Stimulated activated CD4-positive, alpha-beta T cell treated with anti-CD3 and anti-CD28 coated beads, Interleukin-2, amount 100 ng/mL, for 24 hours (primary cell): ENCODE measurements around the gene CRACDL.
"Not testable (repeated sequence)": the region's sequence is repeated elsewhere in the genome, so short reads cannot be mapped to it uniquely, and the experiment has no call there.

ENCODE experiments used
- DNase-seq, 2 donors: peaks; one replicate each; pipeline ENCODE4 v3.0.0-alpha.2; 2020

CRACDL gene

DNA sequence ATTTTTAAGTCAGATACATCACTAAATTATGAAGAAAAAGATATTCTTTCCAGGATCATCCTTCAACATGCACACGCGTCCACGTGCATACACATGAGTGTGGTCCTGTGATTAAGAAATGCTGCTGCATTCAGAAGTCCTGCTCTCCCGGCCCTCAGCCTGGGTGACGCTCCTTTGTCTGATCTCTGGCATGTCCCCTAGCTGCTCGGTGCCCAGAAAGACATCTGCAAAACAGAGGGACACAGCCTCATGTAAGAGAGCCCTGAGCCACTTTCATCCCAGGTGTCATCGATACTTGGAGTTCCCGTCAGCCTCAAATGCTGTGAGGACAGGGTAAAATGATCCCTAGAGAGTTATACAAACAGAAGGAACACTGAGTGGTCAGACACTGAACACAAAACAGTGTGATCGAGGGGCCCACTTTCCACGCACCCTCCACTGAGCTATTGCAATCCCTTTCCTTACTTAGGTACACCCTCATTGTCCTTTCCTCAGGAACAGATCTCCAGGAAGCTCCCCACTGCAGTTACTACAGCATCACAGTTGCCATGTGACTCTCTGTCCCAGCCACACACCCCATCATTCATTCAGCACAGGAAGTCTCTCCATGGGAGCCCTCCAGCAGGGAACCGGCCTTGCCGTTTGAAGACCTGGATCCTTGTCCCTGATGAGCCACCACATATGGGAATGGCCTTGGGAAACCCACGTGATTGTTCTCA, 32.1 kb downstream of the CRACDL start:
- no peak for DNase-seq

DNA sequence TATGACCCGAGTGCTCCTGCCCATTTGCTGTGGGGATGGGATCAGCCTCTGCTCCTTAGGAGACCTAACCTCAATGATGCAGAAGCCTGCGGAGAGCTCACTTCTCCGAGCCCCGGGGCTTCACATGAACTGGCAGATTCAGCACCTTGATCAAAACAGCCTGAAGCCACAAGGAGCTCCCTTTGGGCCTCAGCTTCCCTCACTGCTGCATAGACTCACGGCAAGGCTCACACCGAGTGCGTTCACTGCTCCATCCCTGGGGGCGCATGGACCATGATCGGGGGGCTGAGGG, 33.0 kb downstream of the CRACDL start:
- DNase-seq: no peak

DNA sequence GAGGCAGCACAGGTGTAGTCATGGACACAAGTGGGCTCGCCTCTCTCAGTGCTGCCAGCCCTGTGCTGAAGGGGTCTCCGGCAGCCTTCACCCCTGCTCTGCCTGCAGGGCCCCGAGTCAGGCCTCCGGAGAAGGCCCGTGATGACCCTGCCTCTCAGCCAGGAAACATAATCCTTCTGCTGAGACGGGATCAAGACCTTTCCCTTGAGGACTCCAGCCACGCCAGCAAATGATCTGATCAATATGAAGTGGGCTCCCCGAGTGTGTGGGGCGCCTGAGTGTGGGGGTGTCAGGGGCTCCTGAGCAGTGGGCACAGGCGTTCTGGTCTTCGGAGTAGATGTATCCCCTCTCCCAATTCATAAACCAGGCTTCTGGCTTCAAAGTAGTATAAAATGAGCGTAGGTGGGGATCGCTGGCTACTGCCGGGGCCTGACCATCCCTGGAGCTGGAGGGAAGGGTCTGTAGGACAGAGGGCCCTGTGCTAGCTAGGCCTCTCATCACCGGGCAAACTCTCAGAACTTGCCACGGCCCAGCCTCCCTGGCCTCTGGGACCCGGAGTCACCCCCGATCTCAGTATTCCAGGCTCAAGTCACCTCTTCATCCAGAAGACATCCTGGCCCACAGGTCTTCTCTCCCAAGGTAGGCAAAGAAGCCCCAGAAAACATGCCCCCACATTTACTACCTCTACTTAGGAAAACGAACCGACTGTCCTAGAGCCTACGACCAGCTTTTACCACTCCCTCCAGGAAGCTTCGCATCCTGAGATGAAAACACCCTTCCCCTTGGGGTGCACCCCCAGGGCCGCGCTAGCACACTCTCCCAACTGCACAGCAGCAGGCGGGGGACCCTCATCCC, 33.6 kb downstream of the CRACDL start:
- DNase-seq: no peak

DNA sequence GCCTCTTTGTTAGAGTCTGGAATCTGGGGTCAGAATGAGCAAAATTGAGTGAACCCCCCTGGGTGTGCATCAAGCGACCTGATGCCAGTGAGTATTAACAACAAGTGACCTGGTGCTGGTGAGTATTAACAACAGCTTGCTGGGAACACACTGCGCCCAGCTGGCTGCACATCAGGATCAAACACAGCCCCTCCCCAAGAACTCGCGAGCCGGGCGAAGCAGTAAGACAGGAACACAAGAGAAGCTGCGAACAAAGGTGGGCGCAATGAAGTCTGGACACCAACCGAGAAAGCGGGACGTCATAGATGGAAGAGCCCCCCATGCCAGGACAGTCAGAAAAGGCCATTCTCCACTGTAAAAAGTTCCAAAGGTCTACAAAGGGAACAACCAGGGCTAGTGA, 34.3 kb downstream of the CRACDL start:
- peak in 1 of 2 donors; percentile 4 for DNase-seq

DNA sequence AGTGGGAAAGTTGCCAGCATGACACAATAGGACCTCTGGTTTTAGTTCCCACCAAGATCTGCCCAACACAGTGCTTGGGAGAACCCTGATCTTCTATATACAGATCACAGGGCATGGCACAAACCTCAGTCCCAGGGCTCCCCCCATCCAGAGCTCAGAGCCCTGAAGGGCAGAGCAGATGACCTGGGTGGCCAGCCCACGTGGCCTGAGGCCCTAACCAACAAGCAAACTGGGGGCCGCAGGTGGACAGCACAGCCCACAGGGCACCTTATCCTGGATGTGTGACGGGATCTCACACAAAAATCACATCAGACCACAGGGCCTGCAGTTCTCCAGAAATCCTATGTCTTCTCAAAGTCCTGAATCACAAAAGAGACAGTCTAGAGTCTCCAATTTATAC, 34.7 kb downstream of the CRACDL start:
- peak in 1 of 2 donors; percentile 16 for DNase-seq

DNA sequence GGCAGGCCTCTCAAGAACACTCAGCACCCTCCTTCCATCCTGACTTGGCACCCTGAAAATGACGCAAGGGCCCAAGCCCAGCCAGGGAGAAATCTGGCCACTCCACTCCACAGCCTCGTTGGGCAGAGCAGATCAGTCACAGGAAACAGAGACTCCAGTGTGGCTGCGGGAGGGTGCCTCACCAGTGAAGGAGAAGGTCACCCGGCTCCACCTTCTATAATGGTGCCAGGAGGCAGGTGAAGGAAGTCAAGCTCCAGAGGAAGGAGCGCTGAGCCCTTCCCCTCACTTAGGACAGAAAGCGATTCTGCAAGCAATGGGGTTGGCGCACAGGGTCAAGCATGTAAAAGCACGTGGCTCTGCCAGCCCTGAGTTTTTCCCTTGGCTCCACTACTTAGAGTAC, 35.3 kb downstream of the CRACDL start:
- no peak for DNase-seq

DNA sequence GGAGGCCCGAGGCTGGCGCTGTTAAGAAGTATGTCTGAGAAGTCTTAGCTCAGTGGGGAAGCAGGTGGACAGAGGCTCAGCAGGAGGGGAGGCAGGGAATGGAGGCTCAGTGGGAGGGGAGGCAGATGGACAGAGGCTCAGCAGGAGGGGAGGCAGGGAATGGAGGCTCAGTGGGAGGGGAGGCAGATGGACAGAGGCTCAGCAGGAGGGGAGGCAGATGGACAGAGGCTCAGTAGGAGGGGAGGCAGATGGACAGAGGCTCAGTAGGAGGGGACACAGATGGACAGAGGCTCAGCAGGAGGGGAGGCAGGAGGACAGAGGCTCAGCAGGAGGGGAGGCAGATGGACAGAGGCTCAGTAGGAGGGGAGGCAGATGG, 36.3 kb downstream of the CRACDL start:
- DNase-seq: not testable (repeated sequence)

DNA sequence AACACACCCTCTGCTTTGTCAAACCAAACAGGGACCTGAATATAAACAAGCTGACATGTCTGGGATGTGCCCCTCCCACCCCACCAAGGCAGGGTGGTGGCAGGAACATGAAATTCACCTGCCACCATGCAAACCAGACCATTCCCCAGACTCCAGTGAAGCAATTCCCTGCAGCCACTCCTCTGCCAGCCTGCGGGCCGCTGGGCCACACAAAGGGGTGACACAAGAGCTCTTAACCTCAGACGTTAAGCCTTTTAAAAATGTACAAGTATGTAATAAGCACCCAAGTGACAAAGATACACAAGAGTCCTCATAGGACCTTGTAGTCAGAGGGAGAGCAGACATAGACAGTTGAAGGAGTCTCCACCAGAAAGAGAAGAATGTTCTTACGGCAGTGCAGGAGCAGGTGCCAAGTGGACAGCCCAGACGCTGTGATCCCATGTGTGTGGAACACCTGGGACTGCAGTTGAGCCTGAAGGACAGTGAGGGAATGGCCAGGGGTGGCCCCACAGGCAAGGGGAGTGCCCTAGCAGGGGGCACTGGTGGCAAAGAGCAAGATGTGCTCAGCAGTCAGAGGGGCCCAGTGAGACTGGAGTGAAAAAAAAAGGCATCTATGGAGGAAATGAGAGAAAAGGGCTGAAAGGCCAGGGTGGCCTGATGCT, 36.9 kb downstream of the CRACDL start:
- peak in 1 of 2 donors; percentile 8 for DNase-seq

DNA sequence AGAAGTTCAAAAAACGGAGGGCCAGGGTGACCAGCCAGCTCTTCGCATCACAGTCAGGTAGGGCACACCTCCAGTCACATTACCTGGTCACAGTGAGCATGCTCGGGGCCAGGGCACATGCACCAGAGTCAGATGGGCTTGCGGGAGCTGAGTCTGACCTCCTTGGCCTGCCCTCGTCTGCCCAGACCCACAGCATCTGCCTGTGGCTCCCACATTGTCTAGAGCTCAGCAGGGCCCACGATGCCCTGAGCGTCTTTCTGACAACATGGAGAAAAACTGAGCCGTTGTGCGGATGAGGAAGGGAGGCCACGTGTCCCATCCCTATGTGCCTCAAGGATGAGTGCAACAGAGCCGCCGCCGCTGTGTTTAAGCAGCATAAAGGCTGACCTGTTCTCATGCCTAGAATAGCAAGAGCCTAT, 37.6 kb downstream of the CRACDL start:
- DNase-seq: peak in 1 of 2 donors; percentile 8

DNA sequence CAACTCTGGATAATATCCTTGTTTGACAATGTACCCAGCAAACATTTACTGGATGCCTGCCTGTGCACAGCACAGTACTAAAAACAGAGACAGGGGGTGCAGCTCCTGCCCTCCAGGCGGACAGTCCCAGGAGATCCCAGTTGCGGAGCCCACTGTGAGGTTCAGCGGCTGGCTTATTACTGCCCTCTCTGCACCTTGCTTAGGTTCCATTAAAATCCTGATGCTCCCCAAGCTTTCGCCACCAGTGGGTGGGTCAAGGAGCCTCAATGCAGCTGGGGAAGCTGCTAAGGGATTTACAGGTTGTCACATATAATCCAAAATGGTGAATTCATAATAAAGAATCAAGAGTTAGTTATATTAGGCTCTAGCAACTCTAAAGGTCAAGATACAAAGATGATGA, 38.3 kb downstream of the CRACDL start:
- DNase-seq: peak in 1 of 2 donors; percentile 2

DNA sequence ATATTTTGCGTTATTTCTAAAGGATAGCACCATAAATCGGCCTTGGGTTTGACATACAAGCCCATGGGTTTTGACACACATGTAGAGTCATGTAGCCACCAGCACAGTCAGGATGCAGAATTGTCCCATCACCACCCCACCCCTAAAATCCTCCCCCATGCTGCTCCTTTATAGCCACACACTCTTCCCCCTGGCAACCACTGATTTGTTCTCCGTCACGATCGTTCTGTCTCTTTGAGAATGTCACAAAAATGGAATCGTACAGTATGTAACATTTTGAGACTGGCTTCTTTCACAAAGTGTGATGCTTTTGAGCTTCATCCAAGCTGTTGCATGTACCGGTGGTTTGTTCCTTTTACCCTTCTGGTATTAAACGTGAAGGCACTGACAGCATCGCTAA, 39.1 kb downstream of the CRACDL start:
- DNase-seq: no peak

DNA sequence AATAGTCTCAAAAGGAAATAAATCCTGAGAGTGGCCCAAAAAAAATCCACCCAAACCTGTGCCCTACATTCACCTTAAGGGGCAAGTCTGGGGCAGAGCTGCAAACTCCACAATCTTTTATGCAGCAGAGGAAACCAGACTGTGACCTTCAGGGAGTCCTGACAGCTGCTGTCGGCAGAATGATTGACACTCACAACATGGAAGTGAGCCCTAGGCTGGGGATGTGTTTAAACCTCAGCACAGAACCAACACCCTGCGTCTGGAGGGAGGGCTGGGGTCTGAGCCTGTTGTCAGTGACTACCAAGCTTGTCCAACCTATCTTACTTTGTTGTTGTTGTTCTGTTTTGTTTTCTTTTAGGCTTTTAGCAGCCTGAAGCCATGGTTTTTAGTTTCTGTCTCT, 39.6 kb downstream of the CRACDL start:
- no peak for DNase-seq

DNA sequence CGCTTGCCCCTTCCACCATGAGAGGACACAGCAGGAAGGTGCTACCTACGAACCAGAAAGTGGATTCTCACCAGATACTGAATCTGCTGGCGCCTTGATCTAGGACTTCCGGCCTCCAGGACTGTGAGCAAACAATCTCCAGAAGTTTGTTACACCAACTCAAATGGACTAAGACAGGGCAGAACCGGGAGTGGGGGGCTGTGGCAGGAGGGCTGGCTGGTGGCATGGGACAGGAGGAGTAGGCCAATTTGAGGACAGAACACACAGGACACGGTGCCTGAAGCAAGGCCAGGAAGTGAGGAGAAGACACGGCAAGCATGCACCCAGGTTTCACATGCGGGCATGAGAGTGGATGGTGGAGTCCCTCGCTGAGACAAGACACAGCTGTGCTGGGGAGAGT, 40.1 kb downstream of the CRACDL start:
- DNase-seq: no peak

DNA sequence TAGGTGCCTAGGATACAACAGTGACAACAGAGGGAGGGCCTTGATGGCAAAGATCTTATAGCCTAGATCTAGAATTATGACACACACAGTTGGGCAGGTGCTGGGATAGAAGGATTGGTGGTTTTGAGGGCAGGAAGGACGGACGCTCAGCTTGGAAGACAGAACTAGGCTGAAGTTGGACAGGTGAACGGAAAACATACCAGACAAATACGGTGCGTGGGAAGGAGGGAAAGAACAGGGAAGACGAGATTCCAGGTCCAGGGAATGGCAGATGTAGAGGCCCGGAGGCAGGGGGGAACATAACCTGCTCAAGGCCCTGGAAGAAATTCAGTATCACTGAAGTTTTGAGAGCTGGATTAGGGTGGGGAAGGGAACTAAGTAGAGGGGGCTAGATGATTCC, 40.8 kb downstream of the CRACDL start:
- DNase-seq: no peak

DNA sequence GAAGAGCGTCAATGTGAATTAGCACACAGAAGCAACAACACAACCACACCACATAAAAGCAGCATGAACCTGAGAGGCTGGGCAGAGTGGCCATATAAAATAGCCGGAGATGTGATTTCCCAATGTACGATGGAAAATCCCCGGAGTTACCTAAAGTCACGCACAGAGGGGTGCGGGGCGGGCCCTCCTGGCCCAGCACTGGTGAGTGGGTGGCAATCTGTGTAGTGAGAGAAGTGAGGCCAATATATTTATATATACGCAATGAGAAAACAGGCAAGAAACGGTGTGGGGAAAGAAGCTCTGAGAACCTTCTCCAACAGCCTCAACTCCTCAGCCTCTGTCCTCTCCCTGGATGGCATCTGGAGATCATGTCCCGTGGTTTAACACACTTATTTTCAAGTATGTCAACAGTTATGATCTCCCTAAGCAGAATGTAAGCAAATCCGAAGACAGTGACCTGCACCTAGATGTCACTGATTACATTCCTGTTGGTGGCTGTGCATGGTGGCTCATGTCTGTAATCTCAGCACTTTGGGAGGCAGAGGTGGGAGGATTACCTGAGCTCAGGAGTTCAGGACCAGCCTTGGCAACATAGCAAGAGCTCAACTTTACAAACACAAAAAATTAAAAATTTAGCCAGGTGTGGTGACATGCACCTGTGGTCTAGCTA, 41.6 kb downstream of the CRACDL start:
- no peak for DNase-seq

DNA sequence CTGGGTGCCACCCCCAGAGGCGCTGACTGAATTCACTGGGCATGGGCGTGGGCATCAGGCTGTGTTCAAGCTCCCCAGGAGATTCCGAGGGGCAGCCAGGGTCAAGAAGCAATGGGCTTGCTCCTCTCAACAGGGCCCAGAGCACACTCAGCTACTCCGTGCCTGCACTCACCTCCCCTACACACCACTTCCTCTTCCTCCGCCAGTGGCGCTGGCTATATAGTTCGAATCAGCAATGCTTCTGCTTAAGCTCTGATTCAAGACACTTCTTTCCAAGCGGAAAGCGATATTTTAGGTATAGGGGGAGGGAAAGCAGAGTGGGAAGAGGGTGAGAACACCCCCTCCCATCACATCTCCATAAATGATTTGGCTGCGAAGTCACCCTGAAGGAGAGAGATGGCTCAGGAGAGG, 42.1 kb downstream of the CRACDL start:
- DNase-seq: no peak

DNA sequence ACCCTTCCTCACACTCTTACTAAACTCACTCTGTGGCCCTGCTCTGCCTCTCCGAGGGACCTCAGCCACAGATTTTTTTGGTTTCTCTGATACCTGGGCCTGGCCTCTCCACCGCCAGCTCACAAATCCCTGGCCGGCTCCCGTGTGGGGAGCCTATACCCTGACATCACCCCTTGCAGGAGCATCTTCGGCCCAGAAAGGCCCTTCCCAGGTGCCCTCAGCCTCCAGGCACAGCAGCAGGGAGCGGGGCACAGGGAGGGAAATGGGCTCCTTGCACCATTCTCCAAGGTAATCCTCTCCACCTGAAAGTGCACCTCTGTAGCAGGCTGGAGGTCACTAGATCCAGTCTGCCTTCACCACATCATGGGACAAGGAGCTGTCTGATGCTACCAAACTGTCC, 43.2 kb downstream of the CRACDL start:
- DNase-seq: no peak

DNA sequence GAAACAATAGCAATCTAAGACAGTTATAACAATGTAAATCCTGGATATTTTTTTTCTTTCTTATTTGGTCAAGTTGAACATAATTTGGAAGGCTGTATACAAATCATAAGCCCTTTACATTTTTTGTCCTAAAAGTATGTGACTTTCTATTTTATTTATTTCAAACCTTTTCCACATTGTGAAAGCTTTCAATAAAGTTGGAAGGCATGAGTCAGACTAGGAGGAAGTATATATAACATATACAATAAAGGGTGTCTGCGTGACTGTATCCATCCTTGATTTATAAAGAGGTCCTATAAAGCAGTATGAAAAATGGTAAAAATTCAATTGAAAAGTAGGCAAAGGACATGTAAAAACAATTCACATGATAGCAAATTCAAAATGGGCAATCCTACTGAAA, 44.4 kb downstream of the CRACDL start:
- DNase-seq: no peak

DNA sequence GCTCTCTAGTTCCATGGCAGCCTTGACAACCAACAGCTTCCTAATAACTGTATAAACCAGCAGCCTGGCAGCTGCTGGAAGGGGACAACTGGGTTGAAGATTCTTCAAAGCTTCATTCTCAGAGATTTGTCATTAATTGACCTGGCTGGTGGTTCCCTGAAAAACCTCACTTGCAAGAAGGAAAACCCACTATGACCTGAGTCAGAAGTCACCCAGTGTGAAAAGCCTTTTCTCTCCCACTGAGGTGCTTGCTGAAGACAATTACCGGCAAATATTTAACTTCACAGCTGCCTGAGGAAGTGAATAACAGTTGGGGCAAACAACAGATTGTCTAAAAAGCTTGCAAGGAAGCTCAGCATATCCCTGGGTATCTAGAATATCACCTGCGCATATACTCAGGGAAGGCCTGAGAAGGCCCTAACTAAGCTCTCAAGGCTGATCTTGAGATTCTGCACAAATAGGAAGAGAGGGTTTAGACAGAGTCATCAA, 49.9 kb downstream of the CRACDL start:
- no peak for DNase-seq

DNA sequence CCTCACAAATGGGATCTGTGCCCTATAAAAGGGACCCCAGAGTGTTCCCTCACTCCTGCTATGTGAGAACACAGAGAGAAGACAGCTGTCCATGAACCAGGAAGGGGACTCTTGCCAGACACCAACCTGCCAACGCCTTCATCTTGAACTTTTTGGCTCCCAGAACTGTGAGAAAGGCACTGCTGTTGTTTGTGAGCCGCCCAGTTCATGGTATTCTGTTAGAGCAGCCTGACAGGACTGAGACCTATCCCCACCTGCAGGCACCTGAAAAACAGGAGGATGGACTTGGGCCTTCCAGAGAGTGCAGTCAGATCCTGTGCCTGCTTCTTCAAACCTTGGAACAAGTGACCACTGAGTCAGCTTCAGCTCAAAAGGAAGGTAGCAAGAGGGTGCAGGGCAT, 51.4 kb downstream of the CRACDL start:
- no peak for DNase-seq

DNA sequence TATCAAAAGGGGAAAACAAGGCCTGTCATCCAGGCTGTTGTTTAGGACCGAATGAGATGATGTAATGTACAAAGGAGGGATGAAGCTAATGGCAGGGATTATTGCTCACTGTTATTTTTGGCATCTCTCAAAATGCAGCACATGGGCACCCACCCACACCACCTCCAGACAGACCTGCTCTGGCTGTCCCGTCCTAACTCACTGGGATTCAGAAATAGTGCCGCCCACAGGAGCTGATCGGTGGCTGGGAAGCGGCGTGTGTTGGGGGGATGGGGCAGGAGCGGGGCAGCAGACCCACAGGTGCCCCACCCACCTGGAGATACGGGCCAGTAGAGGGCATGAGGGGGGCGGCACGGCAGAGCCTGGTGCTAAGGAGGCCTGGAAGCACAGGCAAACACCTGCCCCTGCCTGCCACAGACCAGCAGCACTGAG, 52.2 kb downstream of the CRACDL start:
- DNase-seq: no peak

DNA sequence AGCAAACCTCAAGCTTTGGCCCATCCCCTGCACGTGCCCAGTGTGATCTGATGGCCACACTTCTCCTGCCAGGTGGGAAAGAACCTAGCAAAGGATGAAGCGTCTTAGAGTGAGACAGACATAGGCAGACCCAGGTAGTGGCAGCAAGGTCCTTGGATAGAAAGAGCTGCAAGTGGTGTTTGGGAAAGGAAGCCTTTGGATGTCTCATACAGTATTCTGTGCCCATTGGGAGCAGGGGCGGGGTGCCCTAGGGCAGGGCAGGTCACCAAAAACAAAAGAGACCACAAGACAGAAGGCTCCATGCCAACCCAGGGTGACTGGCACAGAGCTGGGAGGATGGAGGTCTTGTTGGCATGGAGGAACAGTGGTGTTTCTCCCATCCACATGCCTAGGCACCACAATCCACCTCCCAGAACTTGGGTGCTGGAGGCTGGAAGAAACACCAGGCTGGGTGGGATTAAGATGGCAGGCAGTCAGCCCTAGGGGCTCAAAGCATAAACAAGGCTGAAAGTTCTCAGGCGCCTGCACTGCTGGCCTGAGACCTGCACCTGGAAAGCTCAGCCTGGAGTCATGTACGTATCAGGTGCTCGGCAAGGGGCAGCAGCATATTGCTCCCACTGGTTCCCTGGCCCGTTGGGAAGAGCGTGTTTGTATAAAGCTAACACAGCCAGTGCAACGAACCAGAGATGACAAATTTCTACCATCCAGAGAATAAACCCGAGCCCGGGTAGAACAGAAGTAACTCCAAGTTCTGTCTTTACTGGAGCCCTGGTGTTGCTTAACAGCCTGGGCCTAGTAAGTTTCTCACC, 52.9 kb downstream of the CRACDL start:
- DNase-seq: no peak
